HEK293 (cell line): ENCODE results near the gene TMEM244.

ENCODE experiments used
- REST ChIP-seq: fragments of 450-650 bp; formaldehyde crosslinking; IDR thresholded peaks from 2 replicates; pipeline ENCODE4 v1.5.1; 2016; ENCODE audit warnings: missing biosample characterization, missing genetic modification characterization
- ZFP3 ChIP-seq: fragments of 450-650 bp; formaldehyde crosslinking; IDR thresholded peaks from 2 replicates; pipeline ENCODE4 v1.5.1; 2016; ENCODE audit warnings: low read depth, missing biosample characterization, missing genetic modification characterization
- ZNF10 ChIP-seq: fragments of 450-650 bp; formaldehyde crosslinking; IDR thresholded peaks from 2 replicates; pipeline ENCODE4 v1.5.1; 2017; ENCODE audit warnings: missing biosample characterization, missing genetic modification characterization
- ZNF239 ChIP-seq: fragments of 450-650 bp; formaldehyde crosslinking; IDR thresholded peaks from 2 replicates; pipeline ENCODE4 v1.5.1; 2016; ENCODE audit warnings: missing biosample characterization, missing genetic modification characterization
- TF ChIP-seq, protein P1 (sequence below): fragments of 450-650 bp; formaldehyde crosslinking; IDR thresholded peaks from 2 replicates; pipeline ENCODE4 v1.5.1; 2016; ENCODE audit warnings: missing biosample characterization, missing genetic modification characterization
- TF ChIP-seq, protein P2 (sequence below): fragments of 450-650 bp; formaldehyde crosslinking; IDR thresholded peaks from 2 replicates; pipeline ENCODE4 v1.5.1; 2016; ENCODE audit warnings: missing biosample characterization, missing genetic modification characterization
- TF ChIP-seq, protein P3 (sequence below): fragments of 450-650 bp; formaldehyde crosslinking; IDR thresholded peaks from 2 replicates; pipeline ENCODE4 v1.5.1; 2016; ENCODE audit warnings: missing biosample characterization, missing genetic modification characterization
- TF ChIP-seq, protein P4 (sequence below): sonication (generic); formaldehyde crosslinking; IDR thresholded peaks from 2 replicates; pipeline ENCODE4 v1.8.1; 2022; ENCODE audit warnings: mild to moderate bottlenecking, moderate library complexity, missing genetic modification reagents

DNA sequence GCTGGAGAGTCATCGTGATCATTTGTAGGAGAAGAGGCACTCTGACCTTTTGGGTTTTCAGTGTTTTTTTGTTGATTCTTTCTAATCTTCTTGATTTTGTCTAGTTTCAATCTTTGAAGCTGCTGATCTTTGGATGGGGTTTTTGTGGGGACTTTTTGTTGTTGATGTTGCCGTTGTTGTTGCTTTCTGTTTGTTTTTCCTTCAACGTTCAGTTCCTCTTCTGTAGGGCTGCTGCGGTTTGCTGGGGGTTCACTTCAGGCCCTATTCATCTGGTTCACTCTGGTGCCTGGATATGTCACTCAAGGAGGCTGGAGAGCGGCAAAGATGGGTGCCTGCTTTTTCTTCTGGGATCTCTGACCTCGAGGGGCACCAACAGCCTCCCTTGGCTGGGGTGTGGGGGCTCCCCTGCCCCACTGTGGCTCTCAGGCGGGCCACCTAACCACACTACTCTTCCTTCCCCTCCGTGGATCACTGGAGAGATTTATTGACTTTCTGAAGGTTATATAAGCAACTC is 21.5 kb upstream of the TMEM244 start:
- no peak for TF ChIP-seq ZNF239 (tag by site-specific recombination)
- TF ChIP-seq, protein P1, sequence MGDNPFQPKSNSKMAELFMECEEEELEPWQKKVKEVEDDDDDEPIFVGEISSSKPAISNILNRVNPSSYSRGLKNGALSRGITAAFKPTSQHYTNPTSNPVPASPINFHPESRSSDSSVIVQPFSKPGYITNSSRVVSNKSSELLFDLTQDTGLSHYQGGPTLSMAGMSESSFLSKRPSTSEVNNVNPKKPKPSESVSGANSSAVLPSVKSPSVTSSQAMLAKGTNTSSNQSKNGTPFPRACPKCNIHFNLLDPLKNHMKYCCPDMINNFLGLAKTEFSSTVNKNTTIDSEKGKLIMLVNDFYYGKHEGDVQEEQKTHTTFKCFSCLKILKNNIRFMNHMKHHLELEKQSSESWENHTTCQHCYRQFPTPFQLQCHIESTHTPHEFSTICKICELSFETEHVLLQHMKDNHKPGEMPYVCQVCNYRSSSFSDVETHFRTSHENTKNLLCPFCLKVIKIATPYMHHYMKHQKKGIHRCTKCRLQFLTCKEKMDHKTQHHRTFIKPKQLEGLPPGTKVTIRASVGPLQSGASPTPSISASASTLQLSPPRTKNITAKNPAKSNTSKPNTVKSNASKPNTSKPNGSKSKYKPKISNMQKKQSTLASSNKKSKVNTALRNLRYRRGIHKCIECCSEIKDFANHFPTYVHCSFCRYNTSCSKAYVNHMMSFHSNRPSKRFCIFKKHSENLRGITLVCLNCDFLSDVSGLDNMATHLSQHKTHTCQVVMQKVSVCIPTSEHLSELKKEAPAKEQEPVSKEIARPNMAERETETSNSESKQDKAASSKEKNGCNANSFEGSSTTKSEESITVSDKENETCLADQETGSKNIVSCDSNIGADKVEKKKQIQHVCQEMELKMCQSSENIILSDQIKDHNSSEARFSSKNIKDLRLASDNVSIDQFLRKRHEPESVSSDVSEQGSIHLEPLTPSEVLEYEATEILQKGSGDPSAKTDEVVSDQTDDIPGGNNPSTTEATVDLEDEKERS (tag by site-specific recombination): no peak
- TF ChIP-seq REST (tag by site-specific recombination): no peak
- TF ChIP-seq ZNF10 (tag by site-specific recombination): no peak
- TF ChIP-seq, protein P2, sequence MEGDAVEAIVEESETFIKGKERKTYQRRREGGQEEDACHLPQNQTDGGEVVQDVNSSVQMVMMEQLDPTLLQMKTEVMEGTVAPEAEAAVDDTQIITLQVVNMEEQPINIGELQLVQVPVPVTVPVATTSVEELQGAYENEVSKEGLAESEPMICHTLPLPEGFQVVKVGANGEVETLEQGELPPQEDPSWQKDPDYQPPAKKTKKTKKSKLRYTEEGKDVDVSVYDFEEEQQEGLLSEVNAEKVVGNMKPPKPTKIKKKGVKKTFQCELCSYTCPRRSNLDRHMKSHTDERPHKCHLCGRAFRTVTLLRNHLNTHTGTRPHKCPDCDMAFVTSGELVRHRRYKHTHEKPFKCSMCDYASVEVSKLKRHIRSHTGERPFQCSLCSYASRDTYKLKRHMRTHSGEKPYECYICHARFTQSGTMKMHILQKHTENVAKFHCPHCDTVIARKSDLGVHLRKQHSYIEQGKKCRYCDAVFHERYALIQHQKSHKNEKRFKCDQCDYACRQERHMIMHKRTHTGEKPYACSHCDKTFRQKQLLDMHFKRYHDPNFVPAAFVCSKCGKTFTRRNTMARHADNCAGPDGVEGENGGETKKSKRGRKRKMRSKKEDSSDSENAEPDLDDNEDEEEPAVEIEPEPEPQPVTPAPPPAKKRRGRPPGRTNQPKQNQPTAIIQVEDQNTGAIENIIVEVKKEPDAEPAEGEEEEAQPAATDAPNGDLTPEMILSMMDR (tag by site-specific recombination): no peak
- TF ChIP-seq ZFP3 (tag by site-specific recombination): no peak
- TF ChIP-seq, protein P3, sequence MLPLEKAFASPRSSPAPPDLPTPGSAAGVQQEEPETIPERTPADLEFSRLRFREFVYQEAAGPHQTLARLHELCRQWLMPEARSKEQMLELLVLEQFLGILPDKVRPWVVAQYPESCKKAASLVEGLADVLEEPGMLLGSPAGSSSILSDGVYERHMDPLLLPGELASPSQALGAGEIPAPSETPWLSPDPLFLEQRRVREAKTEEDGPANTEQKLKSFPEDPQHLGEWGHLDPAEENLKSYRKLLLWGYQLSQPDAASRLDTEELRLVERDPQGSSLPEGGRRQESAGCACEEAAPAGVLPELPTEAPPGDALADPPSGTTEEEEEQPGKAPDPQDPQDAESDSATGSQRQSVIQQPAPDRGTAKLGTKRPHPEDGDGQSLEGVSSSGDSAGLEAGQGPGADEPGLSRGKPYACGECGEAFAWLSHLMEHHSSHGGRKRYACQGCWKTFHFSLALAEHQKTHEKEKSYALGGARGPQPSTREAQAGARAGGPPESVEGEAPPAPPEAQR (tag by site-specific recombination): no peak
- TF ChIP-seq, protein P4, sequence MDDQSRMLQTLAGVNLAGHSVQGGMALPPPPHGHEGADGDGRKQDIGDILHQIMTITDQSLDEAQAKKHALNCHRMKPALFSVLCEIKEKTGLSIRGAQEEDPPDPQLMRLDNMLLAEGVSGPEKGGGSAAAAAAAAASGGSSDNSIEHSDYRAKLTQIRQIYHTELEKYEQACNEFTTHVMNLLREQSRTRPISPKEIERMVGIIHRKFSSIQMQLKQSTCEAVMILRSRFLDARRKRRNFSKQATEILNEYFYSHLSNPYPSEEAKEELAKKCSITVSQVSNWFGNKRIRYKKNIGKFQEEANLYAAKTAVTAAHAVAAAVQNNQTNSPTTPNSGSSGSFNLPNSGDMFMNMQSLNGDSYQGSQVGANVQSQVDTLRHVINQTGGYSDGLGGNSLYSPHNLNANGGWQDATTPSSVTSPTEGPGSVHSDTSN (CRISPR knock-in tag): no peak
